HT1080 (cell line): Measurements from ENCODE around the gene GIPC3. TPM values are rescaled to one million over a fixed set of nuclear protein-coding genes. Genes with fewer than 3 reads are reported as not detected.
"Not testable (repeated sequence)": the region's sequence is repeated elsewhere in the genome, so short reads cannot be mapped to it uniquely, and the experiment has no call there.

Source experiments
- DNase-seq: peaks from one replicate; pipeline ENCODE4 v3.0.0-alpha.2; 2015; ENCODE audit warnings: low read depth
- total RNA-seq: library from RNA; depleted of rRNA; stranded (reverse); fragments of >200 nt; shearing (Covaris generic); gene quantifications from 2 replicates; pipeline ENCODE4 v1.2.3, GENCODE V29; 2014

GIPC3 gene
- total RNA-seq, 1 experiment from 2014 or later: 0.02 TPM

- DNase-seq: peak; percentile 25
Measured at GRCh38 chr19:3618144-3618810, 33.0 kb downstream of the GIPC3 start.

- no peak for DNase-seq
Measured at GRCh38 chr19:3618811-3619630, 33.7 kb downstream of the GIPC3 start.

- no peak for DNase-seq
Measured at GRCh38 chr19:3619631-3620012, 34.3 kb downstream of the GIPC3 start.

DNA sequence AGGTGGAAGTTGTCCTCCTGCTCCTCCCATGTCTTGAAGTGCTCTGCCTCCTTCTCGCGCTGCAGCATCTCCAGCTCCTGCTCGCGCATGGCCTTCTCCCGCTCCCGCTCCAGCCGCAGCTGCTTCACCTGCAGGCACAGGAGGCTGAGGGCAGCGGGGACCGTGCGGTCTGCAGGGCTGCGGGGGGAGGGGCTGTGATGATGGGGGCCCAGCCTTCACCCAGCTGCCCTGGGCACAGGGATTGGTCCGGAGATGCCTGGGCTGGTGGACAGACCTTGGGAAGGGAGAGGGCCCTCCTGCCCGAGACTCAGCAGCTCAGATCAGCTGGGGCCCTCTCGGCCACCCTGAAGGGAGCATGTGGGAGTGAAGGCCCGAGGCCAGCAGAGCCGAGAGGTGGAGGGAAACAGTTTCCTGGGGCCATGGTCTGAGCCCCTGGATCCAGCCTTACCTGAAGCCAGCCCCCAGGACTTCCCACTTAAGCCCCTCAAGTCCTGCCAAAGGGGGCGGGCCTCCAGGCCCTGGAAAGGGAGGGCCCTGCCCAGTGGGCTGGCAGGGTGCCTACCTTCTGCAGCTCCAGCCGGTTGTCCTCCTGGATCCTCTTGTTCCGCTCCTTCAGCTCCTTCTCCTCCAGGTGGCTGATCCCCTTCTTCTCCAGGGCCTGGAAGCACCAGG lies 35.0 kb downstream of the GIPC3 start:
- DNase-seq: no peak

- DNase-seq: no peak
Measured at GRCh38 chr19:3620817-3621547, 35.7 kb downstream of the GIPC3 start.

DNA sequence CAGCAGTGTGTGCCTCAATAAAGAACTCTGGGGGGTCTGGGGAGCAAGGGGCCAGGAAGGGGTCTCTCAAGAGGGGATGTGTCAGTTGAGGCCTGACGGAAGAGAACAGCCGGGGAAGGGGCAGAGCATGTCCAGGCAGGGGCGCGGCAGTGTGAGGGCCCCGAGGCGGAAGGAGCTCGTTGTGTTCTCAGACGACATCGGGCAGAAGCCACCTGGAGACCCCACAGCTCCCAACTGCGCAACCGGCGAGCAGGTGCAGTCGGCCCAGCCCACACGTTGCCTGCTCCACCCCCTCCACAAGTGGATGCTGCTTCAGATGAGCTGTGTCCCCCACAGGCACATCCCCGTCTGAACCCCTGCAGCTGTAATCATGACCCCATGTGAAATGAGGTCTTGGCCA lies 36.4 kb downstream of the GIPC3 start:
- no peak for DNase-seq

- DNase-seq: no peak
Measured at GRCh38 chr19:3622224-3622623, 36.9 kb downstream of the GIPC3 start.

GRCh38 chr19:3623716-3624115 lies 38.4 kb downstream of the GIPC3 start:
- DNase-seq: no peak

DNA sequence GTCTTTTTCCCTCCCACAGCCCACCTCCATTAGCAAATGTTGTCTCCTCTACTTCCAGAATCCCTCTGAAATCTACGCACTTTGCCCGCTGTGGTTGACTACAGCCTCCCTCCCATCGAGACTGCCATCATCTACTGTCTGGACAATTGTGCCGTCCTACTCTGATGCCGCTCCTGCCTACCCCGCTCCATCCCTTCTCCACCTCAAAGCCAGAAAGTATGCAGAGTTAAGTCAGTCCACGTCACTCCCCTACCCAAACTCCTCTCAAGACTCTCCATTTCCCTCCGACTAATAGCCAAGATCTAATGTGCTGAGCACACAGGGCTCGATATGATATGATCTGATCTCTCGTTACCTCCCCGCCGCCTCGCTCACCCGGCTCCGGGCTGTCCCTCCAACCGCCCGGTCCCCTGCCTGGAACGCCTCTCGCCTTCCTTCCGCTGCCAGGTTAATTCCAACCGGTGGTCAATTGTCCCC lies 40.8 kb downstream of the GIPC3 start:
- DNase-seq: no peak

DNA sequence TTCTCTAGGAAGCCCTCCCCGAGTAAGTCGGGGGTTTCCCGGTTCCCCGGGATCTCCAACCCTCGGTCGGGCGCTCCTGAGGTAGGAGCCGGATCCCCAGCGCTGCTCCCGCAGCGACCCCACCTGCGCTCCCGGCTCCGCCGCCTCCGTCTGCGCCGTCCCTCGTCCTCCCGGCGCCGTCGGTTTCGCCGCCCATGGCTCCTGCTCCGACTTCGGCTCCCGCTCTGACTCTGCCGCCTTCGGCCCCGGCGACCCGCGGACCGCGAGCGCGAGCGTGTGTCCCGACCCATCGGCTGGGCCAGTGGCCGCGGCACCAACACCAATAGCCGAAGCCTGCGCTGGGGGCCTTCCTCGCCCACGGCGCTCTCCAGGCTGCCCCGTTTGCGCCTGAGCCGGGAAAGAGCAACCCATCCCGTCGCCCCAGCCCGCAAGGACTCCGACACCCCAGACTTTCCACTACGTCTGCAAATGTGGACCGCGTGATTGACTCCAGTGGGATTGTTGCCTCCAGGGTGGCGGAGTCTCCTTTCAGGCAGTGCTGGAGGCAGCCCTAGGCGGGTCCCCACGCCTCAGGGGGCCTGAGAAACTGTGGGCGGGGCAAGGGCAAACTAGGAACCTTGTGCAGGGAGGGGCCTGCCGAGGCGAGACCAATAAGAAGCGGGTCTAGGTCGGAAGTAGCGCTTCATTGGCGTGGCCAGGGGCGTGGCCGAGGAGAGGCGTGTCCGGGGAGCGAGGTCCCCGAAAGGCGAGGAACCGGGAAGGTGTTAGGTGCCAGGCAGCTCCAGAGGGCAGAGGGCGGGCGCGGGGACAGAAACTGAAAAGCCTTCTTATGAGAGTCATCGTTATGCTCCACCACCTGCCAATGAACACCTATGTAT lies 41.4 kb downstream of the GIPC3 start, which contains the start of gene CACTIN:
CACTIN (minus strand) TSS at position 318 of the 878 bp plus-strand sequence; CDS start at position 290, 28 bp downstream.
- peak; percentile 94 for DNase-seq

- DNase-seq: no peak
Measured at GRCh38 chr19:3627351-3627723, 42.1 kb downstream of the GIPC3 start.

GRCh38 chr19:3628766-3629165 lies 43.5 kb downstream of the GIPC3 start:
- not testable (repeated sequence) for DNase-seq

GRCh38 chr19:3631053-3631861 lies 46.0 kb downstream of the GIPC3 start:
- DNase-seq: no peak

DNA sequence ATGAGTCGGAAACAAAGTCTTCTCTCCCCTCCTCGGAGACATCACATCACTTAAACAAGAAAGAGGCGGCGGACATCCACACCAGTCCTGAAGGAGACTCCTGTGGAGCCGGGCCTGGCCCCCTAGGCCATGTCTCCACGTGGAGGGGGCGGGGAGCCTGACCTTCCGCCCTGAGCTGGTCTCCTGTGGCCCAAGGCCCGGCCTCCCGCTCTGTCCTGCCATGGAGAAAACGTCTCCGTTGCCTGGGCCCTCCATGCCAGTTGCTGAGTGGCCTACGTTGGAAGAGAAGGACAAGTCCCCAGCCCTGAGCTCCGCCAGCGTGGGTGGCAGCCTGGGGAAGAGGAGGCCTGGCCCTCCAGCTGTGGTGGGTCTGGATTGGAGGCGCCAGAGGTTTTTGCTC lies 46.8 kb downstream of the GIPC3 start:
- no peak for DNase-seq

DNA sequence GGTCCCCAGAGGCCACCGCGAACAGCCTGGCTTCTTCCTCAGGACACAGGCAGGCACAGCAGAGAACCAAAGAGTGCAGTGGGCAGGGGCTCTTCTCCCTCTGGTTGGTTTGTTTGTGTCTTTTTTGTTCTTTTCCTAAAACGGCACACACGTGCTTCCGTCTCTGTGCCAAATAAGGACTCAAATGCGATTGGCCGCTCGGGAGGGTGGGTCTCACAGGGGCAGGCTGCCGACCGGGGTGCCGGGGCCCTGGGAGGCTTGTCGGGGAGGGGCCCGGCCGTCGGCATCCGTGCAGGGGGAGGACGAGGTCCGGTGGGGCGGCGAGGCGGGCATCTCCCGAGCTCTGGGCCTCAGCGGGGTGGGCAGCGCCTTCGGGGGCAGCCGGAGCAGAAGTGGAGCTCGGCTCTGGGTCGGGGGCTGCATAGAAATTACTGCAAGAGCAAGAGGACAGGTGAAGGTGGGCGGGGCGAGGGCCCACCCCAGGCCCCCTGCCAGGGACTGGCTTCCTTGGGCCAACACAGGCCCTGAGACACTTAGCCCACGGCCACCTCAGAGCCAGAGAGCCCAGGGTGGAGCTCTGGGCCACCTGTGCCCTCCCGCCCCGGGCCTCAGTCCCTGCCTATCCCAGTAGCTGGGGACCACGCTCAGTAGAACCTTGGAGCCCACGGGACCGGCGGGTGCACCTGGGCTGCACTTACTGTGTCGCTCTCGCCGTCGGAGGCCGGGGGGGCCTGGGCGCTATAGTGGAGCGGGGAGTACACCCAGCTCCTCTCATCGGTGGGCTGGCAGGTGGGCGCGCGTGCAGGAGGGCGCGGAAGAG lies 47.7 kb downstream of the GIPC3 start:
- DNase-seq: no peak

DNA sequence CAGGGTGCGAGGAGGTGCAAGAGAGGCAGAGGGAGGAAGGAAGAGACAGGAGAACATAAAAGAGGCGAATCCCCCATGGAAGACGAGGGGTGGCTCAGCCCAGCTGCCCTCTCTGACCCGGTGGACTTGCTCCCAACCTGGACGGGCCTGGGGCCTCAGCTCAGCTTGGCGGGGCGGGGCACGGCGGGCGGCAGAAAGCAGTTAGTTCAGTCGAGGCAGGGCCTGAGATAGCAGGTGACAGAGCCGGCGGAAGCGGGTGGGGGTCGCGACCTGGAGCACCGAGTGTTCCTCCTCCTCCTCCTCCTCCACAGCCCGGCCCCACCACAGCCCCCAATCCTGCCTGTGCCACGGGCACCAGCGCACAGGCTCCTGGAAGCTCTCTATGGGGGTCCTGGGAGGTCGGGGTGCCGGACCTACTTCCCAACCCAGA lies 48.3 kb downstream of the GIPC3 start:
- DNase-seq: no peak

GRCh38 chr19:3634496-3635045 lies 49.3 kb downstream of the GIPC3 start:
- DNase-seq: no peak

DNA sequence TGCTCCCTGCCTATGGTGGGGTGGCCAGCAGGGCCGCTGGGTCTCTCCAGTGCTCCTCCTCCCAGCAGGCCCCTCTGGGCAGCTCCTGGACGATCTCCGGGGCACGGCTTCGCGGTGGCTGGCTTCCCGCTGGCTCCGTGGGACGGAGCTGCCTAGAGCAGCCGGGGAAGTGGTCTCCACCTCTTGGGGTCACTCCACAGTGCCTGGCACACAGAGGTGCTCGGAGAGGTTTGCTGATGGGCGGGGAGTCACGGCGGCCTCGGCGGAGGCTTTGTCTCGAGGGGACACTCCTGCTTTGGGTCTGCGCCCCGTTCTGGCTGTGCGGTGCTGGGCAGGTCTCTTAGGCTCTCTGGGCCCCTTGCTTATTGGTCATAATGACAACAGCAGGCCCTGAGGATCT lies 51.2 kb downstream of the GIPC3 start:
- DNase-seq: no peak
